GM12891 (cell line): Measurements from ENCODE around the gene FKBP3.
"Not testable (repeated sequence)": the region's sequence is repeated elsewhere in the genome, so short reads cannot be mapped to it uniquely, and the experiment has no call there.

Experiments
- PAX5 ChIP-seq: IDR thresholded peaks from 2 replicates; pipeline ENCODE4 v1.6.1; 2011; ENCODE audit warnings: low read length, moderate library complexity, mild to moderate bottlenecking; ENCODE audit not compliant: insufficient read depth, severe bottlenecking
- POLR2A ChIP-seq: IDR thresholded peaks from 2 replicates; pipeline ENCODE4 v1.6.1; 2011; ENCODE audit warnings: low read depth, low read length, control low read depth
- POLR2AphosphoS5 ChIP-seq: IDR thresholded peaks from 2 replicates; pipeline ENCODE4 v1.6.1; 2011; ENCODE audit warnings: low read depth, low read length, control low read depth
- POU2F2 ChIP-seq: IDR thresholded peaks from 2 replicates; pipeline ENCODE4 v1.6.1; 2011; ENCODE audit warnings: low read depth, mild to moderate bottlenecking, control low read depth, low read length, moderate library complexity
- SPI1 ChIP-seq: IDR thresholded peaks from 2 replicates; pipeline ENCODE4 v1.6.1; 2011; ENCODE audit warnings: low read depth, low read length, control low read depth
- TAF1 ChIP-seq: IDR thresholded peaks from 2 replicates; pipeline ENCODE4 v1.6.1; 2011; ENCODE audit warnings: low read depth, low read length, control low read depth

- TF ChIP-seq POLR2AphosphoS5, POLR2A, SPI1, TAF1, PAX5, POU2F2: not testable (repeated sequence)
These were observed 7.8 kb upstream of the FKBP3 start for GRCh38 chr14:45142083-45142482.
